Naive B cell (primary cell): ENCODE measurements around the gene MRPL19. TPM values are rescaled to one million over a fixed set of nuclear protein-coding genes. Genes with fewer than 3 reads are reported as not detected.
"Not testable (repeated sequence)": the region's sequence is repeated elsewhere in the genome, so short reads cannot be mapped to it uniquely, and the experiment has no call there.

Experiments
- ATAC-seq, 2 donors: fragments of 150-1000 bp; cut with Tn5 transposase; 2 replicates each; pipeline ENCODE4 v1.10.0; 2021; ENCODE audit warnings: low read depth in 2 of 2, mild to moderate bottlenecking in 2 of 2, moderate library complexity in 2 of 2
- DNase-seq: peaks from one replicate; pipeline ENCODE4 v3.0.0; 2022
- H3K27ac Mint-ChIP-seq, 6 donors: one replicate each; pipeline ENCODE4 v1.8.0; 2020 to 2022; ENCODE audit warnings: mild to moderate bottlenecking in 6 of 6, mixed read lengths in 6 of 6, moderate library complexity in 5 of 6, inconsistent platforms in 2 of 6
- H3K27me3 Mint-ChIP-seq, 3 donors: one replicate each; pipeline ENCODE4 v1.8.0; 2021 to 2022; ENCODE audit warnings: mixed read lengths in 3 of 3, mild to moderate bottlenecking in 1 of 3
- H3K36me3 Mint-ChIP-seq, 2 donors: one replicate each; pipeline ENCODE4 v1.8.0; 2020 to 2022; ENCODE audit warnings: mixed read lengths in 2 of 2, inconsistent platforms in 1 of 2, mild to moderate bottlenecking in 1 of 2
- H3K4me1 Mint-ChIP-seq, 3 donors: one replicate each; pipeline ENCODE4 v1.8.0; 2020 to 2022; ENCODE audit warnings: mixed read lengths in 3 of 3, inconsistent platforms in 1 of 3, mild to moderate bottlenecking in 1 of 3, moderate library complexity in 1 of 3
- H3K4me3 Mint-ChIP-seq, 8 donors: one replicate each; pipeline ENCODE4 v1.8.0; 2020 to 2022; ENCODE audit warnings: mild to moderate bottlenecking in 8 of 8, mixed read lengths in 8 of 8, moderate library complexity in 8 of 8, inconsistent platforms in 2 of 8
- H3K9me3 Mint-ChIP-seq, 7 donors: one replicate each; pipeline ENCODE4 v1.8.0; 2020 to 2022; ENCODE audit warnings: mixed read lengths in 7 of 7, mild to moderate bottlenecking in 5 of 7, inconsistent platforms in 2 of 7, moderate library complexity in 1 of 7
- polyA plus RNA-seq, 6 donors: library from polyadenylated mRNA; unstranded; fragments of 300-500 nt; fragmentation: Illumina TruSeq; gene quantifications; one replicate each; pipeline ENCODE4 v1.2.3, GENCODE V29; 2021; ENCODE audit warnings: low read depth in 6 of 6

MRPL19 gene
- polyA plus RNA-seq, 6 donors from 2014 or later: 17.3 to 46.9 (median 34.3) TPM

DNA sequence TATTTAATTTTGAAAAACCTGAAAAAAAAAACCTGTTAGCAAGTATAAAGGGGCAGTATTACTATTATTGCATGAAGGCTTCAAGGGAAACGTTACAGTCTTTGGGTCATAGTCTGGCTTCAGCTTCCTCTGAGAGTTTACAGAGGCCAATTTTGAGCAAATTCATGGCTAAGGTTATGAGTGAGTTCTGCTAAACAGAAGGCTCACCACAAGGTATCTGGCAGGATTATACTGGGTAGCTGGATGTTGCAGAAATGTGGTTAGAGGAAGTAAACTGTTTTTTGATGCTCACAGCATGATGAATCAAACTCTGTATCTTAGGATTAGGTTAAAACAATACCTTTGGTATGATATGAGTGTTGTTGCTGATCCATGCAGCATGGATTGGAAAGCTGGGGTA, 9.3 kb downstream of the MRPL19 start:
- DNase-seq: no peak
- no peak overlapping the region for H3K4me3 Mint-ChIP-seq
- peaks cover 7 to 21% (median 16%) of the 10 kb centered on the region in 7 donors for H3K9me3 Mint-ChIP-seq
- peaks cover 73 to 77% of the 10 kb centered on the region in 2 donors for H3K36me3 Mint-ChIP-seq
- no peak for ATAC-seq
- H3K27ac Mint-ChIP-seq: no peak overlapping the region
- H3K27me3 Mint-ChIP-seq: no peaks in the 10 kb centered on the region
- peaks cover 0 to 19% (median 15%) of the 10 kb centered on the region in 3 donors for H3K4me1 Mint-ChIP-seq

DNA sequence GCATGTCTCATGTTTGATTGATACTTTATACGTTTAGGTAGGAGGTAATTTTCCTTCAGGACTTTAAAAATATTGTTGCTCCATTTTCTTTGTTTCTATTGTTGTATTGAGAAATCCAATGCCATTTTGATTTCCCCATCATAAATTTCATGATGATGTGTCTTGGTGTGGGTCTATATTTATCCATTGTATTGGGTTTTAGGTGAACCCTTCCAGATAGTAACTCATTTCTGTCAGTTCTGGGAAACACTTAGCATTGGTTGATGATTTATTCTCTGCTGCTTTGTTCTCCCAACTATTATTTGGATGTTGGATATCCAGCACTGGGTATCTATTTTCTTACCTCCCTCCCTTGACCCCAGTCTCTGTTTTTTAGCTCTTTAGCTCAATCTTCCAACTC, 10.0 kb downstream of the MRPL19 start:
- H3K36me3 Mint-ChIP-seq: peaks cover 80 to 81% of the 10 kb centered on the region in 2 donors

DNA sequence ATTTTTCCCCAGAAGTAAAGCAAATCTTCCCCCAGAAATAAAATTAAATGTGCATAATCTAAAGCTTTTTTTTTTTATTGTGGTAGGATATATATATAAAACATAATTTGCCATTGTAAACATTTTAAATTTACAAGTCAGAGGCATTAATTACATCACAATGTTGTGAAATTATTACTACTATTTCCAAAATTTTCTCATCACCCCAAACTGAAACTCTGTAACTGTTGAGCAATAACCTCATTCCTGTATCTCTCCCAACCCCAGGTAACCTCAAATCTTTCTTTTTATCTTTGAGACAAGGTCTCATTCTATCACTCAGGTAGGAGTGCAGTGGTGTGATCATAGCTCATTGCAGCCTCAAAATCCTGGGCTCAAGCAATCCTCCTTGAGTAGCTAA, 11.2 kb downstream of the MRPL19 start:
- Mint-ChIP-seq H3K27ac (peak overlapping the region in 1 of 6 donors; percentile 32), H3K36me3 (peaks cover 78 to 87% of the 10 kb centered on the region in 2 donors), H3K27me3 (no peaks in the 10 kb centered on the region), H3K9me3 (peaks cover 7 to 21% (median 16%) of the 10 kb centered on the region in 7 donors), H3K4me3 (no peak overlapping the region), H3K4me1 (peaks cover 0 to 15% (median 15%) of the 10 kb centered on the region in 3 donors)
- DNase-seq (no peak), ATAC-seq (no peak)

More for the DNA sequence above, 10.0 kb downstream of the MRPL19 start:
- peaks cover 7 to 21% (median 16%) of the 10 kb centered on the region in 7 donors for H3K9me3 Mint-ChIP-seq
- peak overlapping the region in 1 of 6 donors; percentile 54 for H3K27ac Mint-ChIP-seq
- ATAC-seq (no peak), DNase-seq (no peak)
- peaks cover 0 to 19% (median 15%) of the 10 kb centered on the region in 3 donors for H3K4me1 Mint-ChIP-seq
- H3K27me3 Mint-ChIP-seq: no peaks in the 10 kb centered on the region
- H3K4me3 Mint-ChIP-seq: no peak overlapping the region

DNA sequence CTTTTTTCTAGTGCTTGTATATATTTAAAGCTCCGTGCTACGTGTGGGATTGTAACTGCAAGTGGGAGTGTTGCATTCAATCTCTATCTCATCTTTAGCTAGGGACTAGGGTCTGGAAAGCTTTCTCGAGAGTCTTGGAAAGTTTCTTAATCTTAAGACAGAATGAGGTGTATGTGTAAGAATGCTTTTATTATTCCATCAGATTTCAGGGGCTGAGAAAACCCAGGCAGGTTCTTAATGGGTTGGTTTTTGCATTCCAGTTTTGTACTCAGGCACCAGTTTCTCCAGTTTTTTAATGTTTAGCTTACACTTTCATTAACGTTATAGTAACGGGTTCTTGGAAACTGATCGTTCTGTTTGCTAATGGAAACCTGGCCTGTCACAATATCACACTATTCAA, 20.3 kb downstream of the MRPL19 start:
- Mint-ChIP-seq H3K27me3 (no peaks in the 10 kb centered on the region), H3K9me3 (no peaks in the 10 kb centered on the region), H3K4me1 (no peaks in the 10 kb centered on the region), H3K4me3 (no peak overlapping the region), H3K36me3 (peaks cover 18 to 33% of the 10 kb centered on the region in 2 donors), H3K27ac (peak overlapping the region in 1 of 6 donors; percentile 21)
- DNase-seq (no peak), ATAC-seq (no peak)

DNA sequence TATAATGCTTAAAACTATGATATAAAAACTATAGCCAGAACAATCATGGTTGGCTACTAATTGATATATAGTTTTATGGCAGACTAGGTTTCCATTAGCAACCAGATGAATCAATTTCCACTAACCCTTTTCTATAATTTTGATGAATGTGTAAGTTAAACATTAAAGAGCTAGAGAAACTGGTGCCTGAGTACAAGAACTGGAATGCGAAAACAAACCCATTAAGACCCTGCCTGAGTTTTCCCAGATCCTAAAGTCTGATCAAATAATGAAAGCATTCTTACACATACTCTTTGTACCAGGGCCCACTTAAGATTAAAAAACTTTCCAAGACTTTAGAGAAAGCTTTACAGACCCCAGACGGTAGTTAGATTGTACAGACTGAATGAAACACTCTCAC, 21.3 kb downstream of the MRPL19 start:
- Mint-ChIP-seq H3K4me3 (no peak overlapping the region), H3K36me3 (peaks cover 22 to 30% of the 10 kb centered on the region in 2 donors), H3K4me1 (no peaks in the 10 kb centered on the region), H3K27ac (no peak overlapping the region), H3K9me3 (no peaks in the 10 kb centered on the region), H3K27me3 (no peaks in the 10 kb centered on the region)
- no peak for ATAC-seq
- DNase-seq: no peak

DNA sequence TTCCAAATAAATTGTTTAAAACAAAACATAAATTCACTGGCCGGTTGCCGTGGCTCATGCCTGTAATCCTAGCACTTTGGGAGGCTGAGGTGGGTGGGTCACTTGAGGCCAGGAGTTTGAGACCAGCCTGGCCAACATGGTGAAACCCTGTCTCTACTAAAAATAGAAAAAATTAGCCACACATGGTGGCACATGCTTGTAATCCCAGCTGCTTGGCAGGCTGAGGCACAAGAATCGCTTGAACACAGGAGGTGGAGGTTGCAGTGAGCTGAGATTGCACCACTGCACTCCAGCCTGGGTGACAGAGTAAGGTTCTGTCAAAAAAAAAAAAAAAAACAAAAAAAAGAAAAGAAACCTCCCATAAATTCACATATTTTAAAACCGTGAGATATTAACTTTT, 28.8 kb downstream of the MRPL19 start:
- not testable (repeated sequence) for ATAC-seq, DNase-seq, H3K27ac Mint-ChIP-seq, H3K9me3 Mint-ChIP-seq, H3K4me3 Mint-ChIP-seq, H3K27me3 Mint-ChIP-seq
- peaks cover 16 to 22% of the 10 kb centered on the region in 2 donors for H3K36me3 Mint-ChIP-seq
- H3K4me1 Mint-ChIP-seq: peaks cover 9 to 12% (median 9%) of the 10 kb centered on the region in 3 donors

DNA sequence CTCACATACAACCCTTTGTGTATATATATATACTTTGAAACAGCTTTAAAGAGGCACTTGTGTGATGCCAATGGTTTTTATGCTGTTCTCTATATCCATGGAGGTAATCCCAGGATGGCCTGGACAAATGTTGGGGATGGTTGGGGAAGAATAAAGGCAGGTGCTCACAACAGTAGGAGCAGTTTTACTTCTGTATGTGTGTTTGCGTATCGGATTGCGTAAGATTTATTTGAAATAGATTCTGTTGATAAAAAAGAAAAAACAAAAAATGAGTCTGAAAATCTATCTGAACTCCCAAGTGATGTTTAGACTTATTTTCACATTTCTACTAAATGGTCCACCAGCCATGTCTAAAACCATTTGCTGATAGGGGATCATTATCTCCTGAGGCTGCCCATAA, 29.3 kb downstream of the MRPL19 start:
- H3K27ac Mint-ChIP-seq: no peak overlapping the region
- ATAC-seq (no peak), DNase-seq (no peak)
- no peaks in the 10 kb centered on the region for H3K27me3 Mint-ChIP-seq
- peaks cover 9 to 12% (median 9%) of the 10 kb centered on the region in 3 donors for H3K4me1 Mint-ChIP-seq
- H3K36me3 Mint-ChIP-seq: peaks cover 13 to 22% of the 10 kb centered on the region in 2 donors
- no peak overlapping the region for H3K4me3 Mint-ChIP-seq
- H3K9me3 Mint-ChIP-seq: no peaks in the 10 kb centered on the region

DNA sequence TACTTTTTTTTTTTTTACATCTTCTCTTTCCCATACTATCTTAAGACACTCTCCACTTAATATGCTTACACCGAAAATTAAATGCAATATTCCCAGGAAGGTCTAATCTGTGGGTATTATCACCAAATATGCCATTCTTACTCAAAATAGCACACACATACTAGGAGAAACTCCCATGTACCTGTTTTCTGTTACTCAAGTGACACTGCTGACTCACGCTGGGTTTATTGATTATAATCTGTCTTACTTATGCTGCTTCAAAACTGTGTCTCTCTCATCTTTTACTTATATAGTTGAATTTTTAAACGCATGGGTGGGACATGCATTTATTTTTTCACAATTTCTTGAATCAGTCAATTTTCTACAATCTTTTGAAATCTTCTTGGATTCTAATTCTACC, 29.9 kb downstream of the MRPL19 start:
- Mint-ChIP-seq H3K27me3 (no peaks in the 10 kb centered on the region), H3K9me3 (no peaks in the 10 kb centered on the region), H3K4me3 (no peak overlapping the region), H3K27ac (peak overlapping the region in 1 of 6 donors; percentile 59), H3K4me1 (peaks cover 9 to 12% (median 9%) of the 10 kb centered on the region in 3 donors), H3K36me3 (peaks cover 8 to 17% of the 10 kb centered on the region in 2 donors)
- DNase-seq (no peak), ATAC-seq (no peak)

DNA sequence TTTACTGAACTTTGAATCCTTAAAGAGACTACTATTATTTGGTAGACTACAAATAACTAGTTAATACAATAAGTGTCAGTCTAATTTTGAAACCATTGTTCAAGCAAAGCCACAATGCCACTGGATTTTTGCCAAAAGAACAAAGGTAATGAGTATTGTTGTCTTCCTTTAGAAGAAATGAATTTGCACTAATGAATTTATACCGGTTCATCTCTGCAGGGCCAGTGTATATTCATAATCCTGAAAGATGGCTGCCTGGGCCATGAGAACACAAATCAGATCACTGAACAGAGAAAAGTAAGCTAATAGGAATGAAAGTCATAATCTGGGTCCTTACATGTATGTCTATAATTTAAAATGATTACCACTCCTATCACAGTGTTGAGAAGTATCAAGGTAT, 33.0 kb downstream of the MRPL19 start:
- H3K36me3 Mint-ChIP-seq: peaks cover 12 to 23% of the 10 kb centered on the region in 2 donors
- no peak overlapping the region for H3K4me3 Mint-ChIP-seq
- no peaks in the 10 kb centered on the region for H3K27me3 Mint-ChIP-seq
- peaks cover 9 to 18% (median 12%) of the 10 kb centered on the region in 3 donors for H3K4me1 Mint-ChIP-seq
- ATAC-seq (no peak), DNase-seq (no peak)
- H3K9me3 Mint-ChIP-seq: peaks cover 0 to 2% (median 0%) of the 10 kb centered on the region in 7 donors
- H3K27ac Mint-ChIP-seq: peak overlapping the region in 1 of 6 donors; percentile 79

DNA sequence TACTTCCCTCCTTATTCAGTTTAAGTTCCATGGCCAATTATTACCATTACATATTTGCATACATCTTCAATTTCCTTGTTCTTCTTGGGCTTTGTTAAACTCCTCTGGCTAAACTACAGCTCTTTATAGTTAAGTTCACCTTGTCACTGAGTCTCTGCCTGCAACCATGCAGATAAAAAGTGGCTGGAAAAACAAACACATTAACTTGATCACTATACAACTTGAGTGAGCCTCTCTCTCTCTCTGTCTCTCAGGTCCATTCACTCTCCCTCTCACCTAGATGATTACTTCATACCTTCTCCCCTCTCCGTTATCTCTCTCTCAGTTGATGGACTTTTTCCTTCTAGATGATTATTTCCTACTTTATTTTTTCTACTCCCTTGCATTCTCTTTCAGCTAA, 33.8 kb downstream of the MRPL19 start:
- Mint-ChIP-seq H3K27me3 (no peaks in the 10 kb centered on the region), H3K36me3 (peaks cover 16 to 29% of the 10 kb centered on the region in 2 donors), H3K9me3 (peaks cover 0 to 4% (median 0%) of the 10 kb centered on the region in 7 donors), H3K27ac (peak overlapping the region in 3 of 6 donors; percentile 13 to 58 (median 44)), H3K4me1 (peaks cover 9 to 22% (median 12%) of the 10 kb centered on the region in 3 donors), H3K4me3 (no peak overlapping the region)
- ATAC-seq: no peak
- no peak for DNase-seq

DNA sequence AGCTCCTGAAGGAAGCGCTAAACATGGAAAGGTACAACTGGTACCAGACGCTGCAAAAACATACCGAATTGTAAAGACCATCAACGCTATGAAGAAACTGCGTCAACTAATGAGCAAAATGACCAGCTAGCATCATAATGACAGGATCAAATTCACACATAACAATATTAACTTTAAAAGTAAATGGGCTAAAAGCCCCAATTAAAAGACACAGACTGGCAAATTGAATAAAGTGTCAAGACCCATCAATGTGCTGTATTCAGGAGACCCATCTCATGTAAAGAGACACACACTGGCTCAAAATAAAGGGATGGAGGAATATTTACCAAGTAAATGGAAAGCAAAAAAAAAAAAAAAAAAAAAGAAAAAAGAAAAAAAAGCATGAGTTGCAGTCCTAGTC, 36.8 kb downstream of the MRPL19 start:
- not testable (repeated sequence) for H3K27ac Mint-ChIP-seq, H3K4me3 Mint-ChIP-seq, H3K27me3 Mint-ChIP-seq, ATAC-seq, DNase-seq, H3K9me3 Mint-ChIP-seq
- peaks cover 4 to 25% (median 10%) of the 10 kb centered on the region in 3 donors for H3K4me1 Mint-ChIP-seq
- H3K36me3 Mint-ChIP-seq: peaks cover 30 to 37% of the 10 kb centered on the region in 2 donors

DNA sequence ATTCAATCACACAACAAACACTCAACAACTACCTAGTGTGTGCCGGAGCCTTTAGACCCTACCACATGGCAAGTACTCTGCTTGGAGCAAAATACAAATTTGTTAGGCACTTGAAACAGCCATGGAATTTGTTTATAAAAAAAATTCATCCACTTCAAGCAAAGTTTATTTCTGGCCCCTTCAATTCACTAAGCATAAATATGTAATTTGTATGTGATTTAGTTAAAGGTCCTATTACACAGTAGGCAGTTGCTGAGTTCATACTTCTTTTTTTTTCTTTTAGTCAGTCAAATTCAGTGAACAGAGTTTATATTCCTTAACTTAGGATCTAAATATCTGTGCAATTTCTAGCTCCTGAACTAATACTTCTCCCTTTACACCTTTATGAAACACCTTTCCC, 41.6 kb downstream of the MRPL19 start:
- DNase-seq (no peak), ATAC-seq (no peak)
- H3K27ac Mint-ChIP-seq: no peak overlapping the region
- H3K27me3 Mint-ChIP-seq: no peaks in the 10 kb centered on the region
- H3K9me3 Mint-ChIP-seq: peaks cover 0 to 4% (median 0%) of the 10 kb centered on the region in 7 donors
- H3K36me3 Mint-ChIP-seq: peaks cover 22 to 47% of the 10 kb centered on the region in 2 donors
- no peak overlapping the region for H3K4me3 Mint-ChIP-seq
- H3K4me1 Mint-ChIP-seq: peaks cover 0 to 14% (median 3%) of the 10 kb centered on the region in 3 donors

DNA sequence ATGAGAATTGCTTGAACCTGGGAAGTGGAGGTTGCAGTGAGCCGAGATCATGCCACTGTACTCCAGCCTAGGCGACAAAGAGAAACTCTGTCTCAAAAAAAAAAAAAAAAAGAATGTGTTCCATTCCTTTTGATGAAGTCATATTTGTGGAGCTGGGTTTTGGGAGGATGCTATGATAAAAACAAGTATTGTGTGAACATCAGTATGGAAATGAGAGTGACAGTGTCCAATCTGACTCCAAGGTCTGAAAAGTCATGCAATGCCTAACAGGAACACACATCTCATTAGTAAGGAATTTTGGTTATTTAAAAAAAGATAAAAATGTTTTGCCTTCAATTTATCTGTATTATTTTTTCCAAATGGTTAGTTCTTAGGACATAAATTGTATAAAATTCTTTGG, 52.3 kb downstream of the MRPL19 start:
- Mint-ChIP-seq H3K9me3 (peaks cover 0 to 2% (median 0%) of the 10 kb centered on the region in 7 donors), H3K36me3 (peaks cover 41 to 46% of the 10 kb centered on the region in 2 donors), H3K27ac (no peak overlapping the region), H3K4me1 (no peaks in the 10 kb centered on the region), H3K4me3 (no peak overlapping the region), H3K27me3 (no peaks in the 10 kb centered on the region)
- no peak for ATAC-seq
- DNase-seq: no peak

DNA sequence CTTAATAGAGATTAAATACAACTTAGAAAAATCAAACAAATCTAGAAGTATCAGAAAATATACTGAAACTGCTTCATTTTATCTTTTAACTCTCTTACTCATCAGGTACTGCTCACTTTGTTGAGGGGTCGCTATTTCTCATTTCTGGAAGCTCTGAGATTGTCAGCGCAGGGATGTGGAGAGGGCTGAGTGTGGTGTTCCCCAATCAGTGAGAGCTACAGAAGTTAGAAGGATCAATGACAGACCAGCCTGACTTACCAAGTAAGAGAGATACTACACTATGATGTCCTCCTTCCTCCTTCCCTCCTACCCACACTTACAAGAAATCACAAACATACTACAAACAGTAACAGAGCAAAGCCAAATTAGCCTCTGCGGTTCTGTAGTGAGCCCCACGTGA, 56.0 kb downstream of the MRPL19 start:
- Mint-ChIP-seq H3K36me3 (peaks cover 42 to 50% of the 10 kb centered on the region in 2 donors), H3K4me3 (no peak overlapping the region), H3K4me1 (peaks cover 0 to 5% (median 0%) of the 10 kb centered on the region in 3 donors), H3K9me3 (peaks cover 0 to under 1% (median 0%) of the 10 kb centered on the region in 7 donors), H3K27ac (no peak overlapping the region), H3K27me3 (no peaks in the 10 kb centered on the region)
- DNase-seq (no peak), ATAC-seq (no peak)
